CD8-positive, alpha-beta memory T cell (primary cell): ENCODE data around the gene CFAP70. TPM values are rescaled to one million over a fixed set of nuclear protein-coding genes. Genes with fewer than 3 reads are reported as not detected.
"Not testable (repeated sequence)": the region's sequence is repeated elsewhere in the genome, so short reads cannot be mapped to it uniquely, and the experiment has no call there.

Experiments
- CTCF ChIA-PET: fragments of 350-600 bp; sonication (Branson Sonifier 250); formaldehyde crosslinking; loops from one replicate; lab custom pipeline; 2021; ENCODE audit warnings: antibody characterized with exemption; lab: Charles Lee
- POLR2A ChIA-PET: fragments of 350-600 bp; sonication (Branson Sonifier 250); formaldehyde crosslinking; loops from one replicate; lab custom pipeline; 2021; ENCODE audit warnings: antibody characterized with exemption; lab: Charles Lee
- DNase-seq, 5 donors: peaks; one replicate each; pipeline versions ENCODE4 v3.0.0 to v3.0.0-alpha.2; 2020 to 2022; ENCODE audit warnings: mixed read lengths in 1 of 5
- H3K27ac ChIP-seq: one replicate; pipeline ENCODE4 v1.7.0; 2013; ENCODE audit warnings: low read depth, mild to moderate bottlenecking, low read length, moderate library complexity
- H3K27me3 ChIP-seq: 2 replicates; pipeline ENCODE4 v1.7.0; 2013; ENCODE audit warnings: low read length, mild to moderate bottlenecking; ENCODE audit not compliant: insufficient read depth, poor library complexity, severe bottlenecking
- H3K36me3 ChIP-seq: 2 replicates; pipeline ENCODE4 v1.7.0; 2013; ENCODE audit warnings: mild to moderate bottlenecking, low read length, moderate library complexity; ENCODE audit not compliant: insufficient read depth
- H3K4me1 ChIP-seq: 2 replicates; pipeline ENCODE4 v1.7.0; 2013; ENCODE audit warnings: mild to moderate bottlenecking, low read length, moderate library complexity; ENCODE audit not compliant: insufficient read depth
- H3K4me3 ChIP-seq: 2 replicates; pipeline ENCODE4 v1.7.0; 2013; ENCODE audit warnings: mild to moderate bottlenecking, low read length
- H3K9me3 ChIP-seq: 2 replicates; pipeline ENCODE4 v1.7.0; 2013; ENCODE audit warnings: mild to moderate bottlenecking, low read length
- H3K27ac Mint-ChIP-seq, 8 donors: one replicate each; pipeline ENCODE4 v1.8.0; 2020 to 2021; ENCODE audit warnings: mixed read lengths in 8 of 8, mild to moderate bottlenecking in 6 of 8, inconsistent platforms in 3 of 8, moderate library complexity in 3 of 8
- H3K27me3 Mint-ChIP-seq, 2 donors: one replicate each; pipeline ENCODE4 v1.8.0; 2020 to 2021; ENCODE audit warnings: mixed read lengths in 2 of 2, mild to moderate bottlenecking in 1 of 2, moderate library complexity in 1 of 2
- H3K36me3 Mint-ChIP-seq, 3 donors: one replicate each; pipeline ENCODE4 v1.8.0; 2020 to 2021; ENCODE audit warnings: mixed read lengths in 3 of 3, inconsistent platforms in 1 of 3, mild to moderate bottlenecking in 1 of 3
- H3K4me1 Mint-ChIP-seq, 3 donors: one replicate each; pipeline ENCODE4 v1.8.0; 2020 to 2021; ENCODE audit warnings: mixed read lengths in 3 of 3, inconsistent platforms in 1 of 3, mild to moderate bottlenecking in 1 of 3
- H3K4me3 Mint-ChIP-seq, 7 donors: one replicate each; pipeline ENCODE4 v1.8.0; 2020 to 2021; ENCODE audit warnings: mixed read lengths in 7 of 7, mild to moderate bottlenecking in 6 of 7, moderate library complexity in 4 of 7, inconsistent platforms in 2 of 7
- H3K9me3 Mint-ChIP-seq, 5 donors: one replicate each; pipeline ENCODE4 v1.8.0; 2020 to 2022; ENCODE audit warnings: mixed read lengths in 5 of 5, mild to moderate bottlenecking in 3 of 5, moderate library complexity in 2 of 5, inconsistent platforms in 1 of 5
- polyA plus RNA-seq: library from polyadenylated mRNA; unstranded; fragments of 300-500 nt; fragmentation: Illumina TruSeq; gene quantifications from one replicate; pipeline ENCODE4 v1.2.3, GENCODE V29; 2021
- total RNA-seq, 2 experiments: library from RNA; stranded (reverse); gene quantifications; one replicate each; pipeline ENCODE4 v1.2.3, GENCODE V29; 2021

The CFAP70 gene
- total and polyA plus RNA-seq, 3 experiments from 2014 or later = 0.86 to 1.2 TPM; not detected in 1

GRCh38 chr10:73399063-73399462 lies 40.4 kb upstream of the CFAP70 start:
- CTCF ChIA-PET = no interaction called here
- Histone ChIP-seq H3K4me1 (no peaks in the 10 kb centered on the region), H3K27ac (no peak overlapping the region), H3K9me3 (no peaks in the 10 kb centered on the region), H3K4me3 (no peak overlapping the region), H3K36me3 (peaks cover 25% of the 10 kb centered on the region), H3K27me3 (no peaks in the 10 kb centered on the region)
- Mint-ChIP-seq H3K36me3 (peaks cover 3 to 61% (median 16%) of the 10 kb centered on the region in 3 donors), H3K9me3 (no peaks in the 10 kb centered on the region), H3K27me3 (no peaks in the 10 kb centered on the region), H3K4me3 (no peak overlapping the region), H3K4me1 (peaks cover 9 to 41% (median 16%) of the 10 kb centered on the region in 3 donors), H3K27ac (peak overlapping the region in 2 of 8 donors; percentile 20 to 80)
- no peak for DNase-seq
- POLR2A ChIA-PET = no interaction called here

GRCh38 chr10:73398024-73398423 lies 39.4 kb upstream of the CFAP70 start:
- Histone ChIP-seq H3K27ac (no peak overlapping the region), H3K36me3 (peaks cover 25% of the 10 kb centered on the region), H3K9me3 (no peaks in the 10 kb centered on the region), H3K27me3 (no peaks in the 10 kb centered on the region), H3K4me3 (no peak overlapping the region), H3K4me1 (no peaks in the 10 kb centered on the region)
- Mint-ChIP-seq H3K36me3 (peaks cover 5 to 67% (median 16%) of the 10 kb centered on the region in 3 donors), H3K27ac (peak overlapping the region in 2 of 8 donors; percentile 32 to 64), H3K4me3 (no peak overlapping the region), H3K27me3 (no peaks in the 10 kb centered on the region), H3K9me3 (no peaks in the 10 kb centered on the region), H3K4me1 (peaks cover 3 to 34% (median 7%) of the 10 kb centered on the region in 3 donors)
- DNase-seq = no peak
- POLR2A ChIA-PET = no interaction called here
- CTCF ChIA-PET = no interaction called here

- DNase-seq, H3K27me3 ChIP-seq, H3K4me3 Mint-ChIP-seq, H3K27me3 Mint-ChIP-seq, CTCF ChIA-PET, H3K9me3 Mint-ChIP-seq, H3K9me3 ChIP-seq, H3K4me3 ChIP-seq, H3K27ac ChIP-seq, POLR2A ChIA-PET, H3K4me1 ChIP-seq, H3K27ac Mint-ChIP-seq: not testable (repeated sequence)
- Mint-ChIP-seq H3K4me1 (peaks cover 0 to 23% (median 8%) of the 10 kb centered on the region in 3 donors), H3K36me3 (peaks cover 7 to 86% (median 26%) of the 10 kb centered on the region in 3 donors)
- H3K36me3 ChIP-seq = peaks cover 25% of the 10 kb centered on the region
Measured at GRCh38 chr10:73394325-73394724, 35.7 kb upstream of the CFAP70 start.

- ChIA-PET POLR2A (no interaction called here), CTCF (no interaction called here)
- no peak overlapping the region for H3K4me3 ChIP-seq
- no peaks in the 10 kb centered on the region for H3K27me3 ChIP-seq
- no peaks in the 10 kb centered on the region for H3K27me3 Mint-ChIP-seq
- peaks cover 0 to 11% (median 8%) of the 10 kb centered on the region in 3 donors for H3K4me1 Mint-ChIP-seq
- peak overlapping the region in 2 of 8 donors; percentile 12 to 22 for H3K27ac Mint-ChIP-seq
- no peak for DNase-seq
- H3K4me1 ChIP-seq = no peaks in the 10 kb centered on the region
- peaks cover 20% of the 10 kb centered on the region for H3K36me3 ChIP-seq
- no peak overlapping the region for H3K27ac ChIP-seq
- no peaks in the 10 kb centered on the region for H3K9me3 Mint-ChIP-seq
- no peaks in the 10 kb centered on the region for H3K9me3 ChIP-seq
- no peak overlapping the region for H3K4me3 Mint-ChIP-seq
- H3K36me3 Mint-ChIP-seq = peaks cover 15 to 87% (median 20%) of the 10 kb centered on the region in 3 donors
Measured at GRCh38 chr10:73388228-73388627, 29.6 kb upstream of the CFAP70 start.

- Mint-ChIP-seq H3K4me3 (no peak overlapping the region), H3K4me1 (peaks cover 0 to 4% (median 2%) of the 10 kb centered on the region in 3 donors), H3K27me3 (no peaks in the 10 kb centered on the region), H3K36me3 (peaks cover 12 to 92% (median 17%) of the 10 kb centered on the region in 3 donors), H3K9me3 (no peaks in the 10 kb centered on the region), H3K27ac (no peak overlapping the region)
- DNase-seq = no peak
- Histone ChIP-seq H3K4me1 (no peaks in the 10 kb centered on the region), H3K9me3 (no peaks in the 10 kb centered on the region), H3K27ac (no peak overlapping the region), H3K27me3 (no peaks in the 10 kb centered on the region), H3K4me3 (no peak overlapping the region), H3K36me3 (peaks cover 35% of the 10 kb centered on the region)
- CTCF ChIA-PET = no interaction called here
- POLR2A ChIA-PET = no interaction called here
Measured at GRCh38 chr10:73386583-73386982, 27.9 kb upstream of the CFAP70 start.

- POLR2A ChIA-PET = no interaction called here
- Mint-ChIP-seq H3K4me3 (no peak overlapping the region), H3K4me1 (peaks cover 0 to 7% (median 3%) of the 10 kb centered on the region in 3 donors), H3K36me3 (peaks cover 15 to 87% (median 24%) of the 10 kb centered on the region in 3 donors), H3K27me3 (no peaks in the 10 kb centered on the region), H3K27ac (peak overlapping the region in 6 of 8 donors; percentile 11 to 72 (median 28)), H3K9me3 (no peaks in the 10 kb centered on the region)
- Histone ChIP-seq H3K4me3 (no peak overlapping the region), H3K4me1 (no peaks in the 10 kb centered on the region), H3K36me3 (peaks cover 50% of the 10 kb centered on the region), H3K9me3 (no peaks in the 10 kb centered on the region), H3K27me3 (no peaks in the 10 kb centered on the region), H3K27ac (no peak overlapping the region)
- CTCF ChIA-PET = no interaction called here
- DNase-seq = no peak
Measured at GRCh38 chr10:73379064-73379748, 20.5 kb upstream of the CFAP70 start.

- Mint-ChIP-seq H3K36me3 (peaks cover 12 to 74% (median 24%) of the 10 kb centered on the region in 3 donors), H3K4me1 (peaks cover 0 to 7% (median 3%) of the 10 kb centered on the region in 3 donors), H3K27me3 (no peaks in the 10 kb centered on the region), H3K9me3 (no peaks in the 10 kb centered on the region), H3K4me3 (no peak overlapping the region), H3K27ac (peak overlapping the region in 1 of 8 donors; percentile 26)
- Histone ChIP-seq H3K27ac (no peak overlapping the region), H3K4me1 (no peaks in the 10 kb centered on the region), H3K27me3 (no peaks in the 10 kb centered on the region), H3K36me3 (peaks cover 37% of the 10 kb centered on the region), H3K4me3 (no peak overlapping the region), H3K9me3 (no peaks in the 10 kb centered on the region)
- ChIA-PET CTCF (no interaction called here), POLR2A (no interaction called here)
- no peak for DNase-seq
Measured at GRCh38 chr10:73376679-73377078, 18.0 kb upstream of the CFAP70 start.

- no peaks in the 10 kb centered on the region for H3K27me3 ChIP-seq
- H3K9me3 ChIP-seq = no peaks in the 10 kb centered on the region
- ChIA-PET POLR2A (no interaction called here), CTCF (no interaction called here)
- peak overlapping the region in 2 of 8 donors; percentile 38 to 61 for H3K27ac Mint-ChIP-seq
- H3K4me1 ChIP-seq = no peaks in the 10 kb centered on the region
- H3K4me3 Mint-ChIP-seq = no peak overlapping the region
- DNase-seq = no peak
- peaks cover 18% of the 10 kb centered on the region for H3K36me3 ChIP-seq
- H3K9me3 Mint-ChIP-seq = no peaks in the 10 kb centered on the region
- peaks cover 5 to 57% (median 20%) of the 10 kb centered on the region in 3 donors for H3K36me3 Mint-ChIP-seq
- no peaks in the 10 kb centered on the region for H3K27me3 Mint-ChIP-seq
- H3K4me1 Mint-ChIP-seq = no peaks in the 10 kb centered on the region
- no peak overlapping the region for H3K4me3 ChIP-seq
- H3K27ac ChIP-seq = no peak overlapping the region
Measured at GRCh38 chr10:73368238-73368637, 9.6 kb upstream of the CFAP70 start.
